ENCODE measurements around the gene SMDT1.
"Not testable (repeated sequence)": the region's sequence is repeated elsewhere in the genome, so short reads cannot be mapped to it uniquely, and the experiment has no call there.

The SMDT1 gene

DNA sequence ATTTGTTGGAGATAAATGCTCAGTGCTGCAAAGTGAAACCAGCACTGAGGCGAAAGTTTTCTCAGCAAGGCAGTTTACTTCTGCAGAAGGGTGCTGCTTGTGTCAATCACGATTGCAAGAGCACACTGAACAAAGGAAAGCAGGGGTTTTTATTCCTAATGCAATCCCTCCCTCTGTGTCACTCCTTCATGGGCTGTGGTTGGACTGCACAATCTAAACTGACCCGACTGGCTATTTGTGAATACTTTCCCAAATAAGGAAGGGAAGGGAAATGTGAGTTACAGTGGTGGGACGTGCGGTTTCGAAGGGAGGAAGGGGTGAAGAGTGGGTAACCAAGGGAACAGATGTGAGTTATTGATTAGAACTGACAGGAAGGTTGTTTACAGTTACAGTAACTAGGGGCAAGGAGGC is 35.9 kb downstream of the SMDT1 start:
- not testable (repeated sequence) for DNase-seq

DNA sequence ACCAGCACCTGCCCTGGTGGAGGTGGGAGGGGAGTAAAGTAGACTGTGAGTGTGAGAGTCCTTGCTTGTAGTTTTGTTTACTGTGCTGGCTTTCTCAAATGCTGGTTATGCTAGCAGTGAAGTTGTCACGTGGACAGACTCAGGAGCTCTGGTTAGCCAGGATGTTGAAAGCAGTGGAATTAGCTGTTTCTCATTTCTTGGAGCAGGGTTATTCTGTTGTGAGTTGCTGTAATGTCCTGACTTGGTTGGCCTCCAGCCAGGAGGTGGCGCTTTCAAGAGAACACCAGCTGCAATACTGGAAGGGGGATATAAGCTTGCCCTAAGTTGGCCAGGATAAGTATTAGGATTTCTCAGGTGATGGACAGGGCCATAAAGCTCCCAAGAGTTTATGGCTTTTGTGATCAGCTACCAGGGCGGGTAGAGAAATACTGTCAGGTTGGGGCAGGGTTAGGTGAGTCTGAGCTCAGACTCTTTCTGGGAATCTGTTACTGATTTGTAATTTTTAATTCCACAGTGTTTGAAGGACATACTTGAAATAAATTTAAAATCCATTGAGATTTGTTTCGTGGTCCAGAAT is 37.4 kb downstream of the SMDT1 start:
- no peak for DNase-seq

DNA sequence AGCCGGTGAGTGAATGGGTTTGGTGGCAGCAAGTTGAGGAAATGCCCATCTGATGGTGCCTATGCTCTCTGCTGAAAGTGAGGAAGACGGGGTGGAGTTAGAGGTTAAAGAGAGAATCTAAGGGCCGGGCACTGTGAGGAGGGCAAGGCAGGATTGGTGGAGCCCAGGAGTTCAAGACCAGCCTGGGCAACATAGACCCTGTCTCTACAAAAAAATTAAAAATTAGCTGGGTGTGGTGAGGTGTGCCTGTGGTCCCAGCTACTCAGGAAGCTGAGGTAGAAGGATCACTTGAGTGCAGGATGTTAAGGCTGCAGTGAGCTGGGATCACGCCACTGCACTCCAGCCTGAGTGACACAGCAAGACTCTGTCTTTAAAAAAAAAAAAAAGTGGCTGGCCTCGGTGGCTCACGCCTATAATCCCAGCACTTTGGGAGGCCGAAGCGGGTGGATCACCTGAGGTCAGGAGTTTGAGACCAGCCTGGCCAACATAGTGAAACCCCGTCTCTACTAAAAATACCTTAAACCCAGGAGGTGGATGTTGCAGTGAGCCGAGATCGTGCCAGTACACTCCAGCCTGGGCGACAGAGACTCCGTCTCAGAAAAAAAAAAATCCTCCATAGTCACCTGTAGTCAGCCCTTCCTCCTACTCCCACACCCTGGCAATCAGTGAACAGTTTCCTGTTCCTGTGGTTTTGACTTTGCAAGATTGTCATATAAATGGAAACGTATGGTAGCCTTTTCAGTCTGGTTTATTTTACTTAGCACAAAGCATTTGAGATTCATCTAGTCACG is 40.9 kb downstream of the SMDT1 start:
- peak; percentile 74 for DNase-seq

DNA sequence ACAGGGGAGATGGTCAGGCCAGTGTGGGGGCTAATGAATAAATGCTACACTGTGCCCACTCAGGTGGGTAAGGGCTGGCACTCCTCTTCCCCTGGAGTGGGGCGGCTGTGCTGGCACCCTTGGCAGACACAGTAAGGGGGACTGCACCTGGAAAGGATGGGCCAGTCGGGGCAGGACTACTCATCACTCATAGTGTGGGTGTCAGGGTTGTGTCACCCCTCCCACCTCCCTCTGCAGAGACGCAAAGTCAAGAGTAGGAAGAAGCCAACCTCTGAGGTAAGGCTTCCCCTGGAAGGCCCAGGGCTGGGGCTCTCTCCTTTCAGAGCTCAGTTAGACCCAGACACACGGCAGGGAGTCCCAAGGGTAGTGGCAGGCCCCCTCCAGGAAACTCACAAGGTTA is 44.0 kb downstream of the SMDT1 start:
- not testable (repeated sequence) for DNase-seq

DNA sequence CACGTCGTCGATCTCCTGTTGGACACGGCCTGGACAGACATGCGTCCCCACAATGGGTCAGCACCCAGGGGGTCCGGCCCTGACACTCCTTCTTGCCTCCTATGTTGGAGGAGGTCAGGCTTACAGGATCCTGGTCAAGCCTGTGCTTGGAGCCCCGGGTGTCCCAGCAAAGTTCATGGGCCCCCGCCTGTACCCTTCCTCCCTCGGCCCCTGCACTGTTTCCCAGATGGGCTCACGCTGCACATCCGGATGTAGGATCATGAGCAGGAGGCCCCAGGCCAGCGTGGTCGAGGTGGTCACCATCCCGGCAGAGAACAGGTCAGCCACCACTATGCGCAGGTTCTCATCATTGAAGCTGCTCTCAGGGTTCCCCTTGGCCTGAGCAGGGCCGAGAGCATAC is 48.1 kb downstream of the SMDT1 start:
- DNase-seq, result no peak

DNA sequence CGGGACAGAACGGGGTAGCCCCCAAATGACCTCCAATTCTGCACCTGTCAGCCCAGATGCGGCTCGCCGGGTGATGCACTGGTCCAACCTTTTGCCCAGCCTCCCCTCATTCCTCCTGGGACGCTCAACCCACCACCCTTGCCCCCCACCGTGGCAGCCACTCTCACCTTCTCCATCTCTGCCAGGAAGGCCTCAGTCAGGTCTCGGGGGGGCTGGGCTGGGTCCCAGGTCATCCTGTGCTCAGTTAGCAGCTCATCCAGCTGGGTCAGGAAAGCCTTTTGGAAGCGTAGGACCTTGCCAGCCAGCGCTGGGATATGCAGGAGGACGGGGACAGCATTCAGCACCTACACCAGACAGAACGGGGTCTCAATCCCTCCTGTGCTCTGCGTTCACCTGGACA is 48.5 kb downstream of the SMDT1 start:
- DNase-seq, result not testable (repeated sequence)

DNA sequence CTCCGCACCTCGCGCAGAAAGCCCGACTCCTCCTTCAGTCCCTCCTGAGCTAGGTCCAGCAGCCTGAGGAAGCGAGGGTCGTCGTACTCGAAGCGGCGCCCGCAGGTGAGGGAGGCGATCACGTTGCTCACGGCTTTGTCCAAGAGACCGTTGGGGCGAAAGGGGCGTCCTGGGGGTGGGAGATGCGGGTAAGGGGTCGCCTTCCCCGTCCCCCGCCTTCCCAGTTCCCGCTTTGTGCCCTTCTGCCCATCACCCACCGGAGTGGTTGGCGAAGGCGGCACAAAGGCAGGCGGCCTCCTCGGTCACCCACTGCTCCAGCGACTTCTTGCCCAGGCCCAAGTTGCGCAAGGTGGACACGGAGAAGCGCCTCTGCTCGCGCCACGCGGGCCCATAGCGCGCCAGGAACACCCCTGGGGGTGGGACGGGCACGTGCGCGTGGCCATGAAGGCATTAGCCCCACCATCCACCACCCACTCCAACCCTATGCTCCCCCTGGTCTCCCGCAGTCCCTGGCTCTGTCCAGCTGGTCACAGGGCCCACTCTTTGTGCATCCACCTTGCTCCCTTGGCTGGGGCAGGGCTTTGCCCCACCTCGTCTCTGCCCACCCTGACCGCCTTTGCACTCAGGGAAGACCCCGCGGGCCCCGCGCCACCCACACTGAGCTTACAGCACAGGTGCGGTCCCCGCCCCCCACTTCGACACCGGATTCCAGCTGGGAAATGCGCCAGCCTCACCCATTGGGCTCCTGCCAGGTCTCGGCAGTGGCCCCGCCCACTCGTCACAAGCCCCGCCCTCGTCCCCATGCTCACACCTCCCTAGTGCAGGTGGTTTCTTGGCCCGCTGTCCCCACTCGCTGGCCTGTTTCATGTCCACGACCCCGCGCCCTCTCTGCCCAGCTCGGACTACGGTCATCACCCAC is 49.5 kb downstream of the SMDT1 start:
- peak; percentile 34 for DNase-seq

DNA sequence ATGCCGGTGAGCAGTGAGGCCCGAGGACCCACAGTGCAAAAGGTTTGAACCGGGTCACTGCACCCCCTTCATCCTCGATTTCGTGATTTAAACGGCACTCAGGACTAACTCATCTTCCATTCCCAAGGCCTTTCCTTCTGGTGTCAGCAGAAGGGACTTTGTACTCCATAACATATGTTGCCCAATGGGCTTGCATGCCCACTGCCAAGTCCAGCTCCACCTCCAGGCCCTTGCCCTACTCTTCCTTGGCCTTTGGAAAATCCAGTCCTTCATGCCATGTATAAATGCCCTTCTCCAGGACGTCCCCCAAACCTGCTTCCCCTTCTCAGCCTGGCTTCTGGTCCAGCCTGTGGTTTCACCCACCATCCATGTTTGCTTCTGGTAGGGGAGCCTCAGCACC is 50.7 kb downstream of the SMDT1 start:
- not testable (repeated sequence) for DNase-seq

DNA sequence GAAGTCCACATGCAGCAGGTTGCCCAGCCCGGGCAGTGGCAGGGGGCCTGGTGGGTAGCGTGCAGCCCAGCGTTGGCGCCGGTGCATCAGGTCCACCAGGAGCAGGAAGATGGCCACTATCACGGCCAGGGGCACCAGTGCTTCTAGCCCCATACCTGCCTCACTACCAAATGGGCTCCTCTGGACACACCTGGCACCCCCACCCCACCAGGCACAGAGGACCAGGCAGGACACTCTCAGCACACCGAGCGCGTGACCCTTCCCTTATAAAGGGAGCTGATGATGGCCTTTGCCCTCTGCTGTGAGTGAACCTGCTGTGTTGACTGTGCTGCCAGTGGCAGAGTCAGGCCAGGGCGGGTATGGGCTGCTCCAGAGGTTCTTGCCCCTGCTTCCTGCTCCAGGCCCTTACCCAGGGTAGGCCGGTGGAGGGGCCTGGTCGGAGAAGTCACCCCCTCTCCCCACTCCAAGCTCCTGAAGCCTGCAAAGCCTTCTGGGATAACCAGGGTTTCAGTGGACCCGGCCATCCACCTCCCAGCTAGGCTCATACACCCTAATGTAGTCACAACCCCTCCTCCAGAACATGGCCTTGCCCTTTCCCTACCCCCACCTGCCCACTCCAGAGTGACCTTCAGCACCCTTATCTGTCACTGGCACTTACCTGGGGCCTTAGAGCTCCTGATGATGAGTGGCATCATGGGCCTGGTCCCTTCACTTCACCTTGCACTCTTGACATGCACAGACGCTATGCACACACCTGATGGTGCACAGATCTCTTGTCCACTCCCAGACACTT is 51.3 kb downstream of the SMDT1 start, which contains the start of gene CYP2D6:
Gene CYP2D6, minus strand, starts transcription at position 172 of the 793 bp plus-strand sequence. Its CDS starts 19 bp downstream, at position 153.
- DNase-seq, result not testable (repeated sequence)

DNA sequence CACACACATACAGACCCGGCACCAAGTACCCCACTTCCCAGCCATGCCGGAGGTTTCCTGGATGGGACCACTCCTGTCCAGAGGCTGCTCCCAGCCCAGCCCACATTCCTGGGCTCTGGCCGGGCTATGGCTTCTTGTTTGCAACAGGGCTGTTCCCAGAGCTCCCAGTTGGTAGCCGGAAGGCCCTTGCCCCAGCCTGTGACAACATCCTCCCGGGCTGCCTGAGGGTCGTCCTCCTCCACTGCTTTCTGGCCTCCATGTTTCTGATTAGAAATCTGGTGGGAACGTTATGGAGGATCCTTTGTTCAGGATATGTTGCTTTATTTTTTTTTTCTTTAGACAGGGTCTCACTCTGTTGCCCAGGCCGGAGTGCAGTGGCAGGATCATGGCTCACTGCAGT is 52.1 kb downstream of the SMDT1 start:
- DNase-seq, result no peak

DNA sequence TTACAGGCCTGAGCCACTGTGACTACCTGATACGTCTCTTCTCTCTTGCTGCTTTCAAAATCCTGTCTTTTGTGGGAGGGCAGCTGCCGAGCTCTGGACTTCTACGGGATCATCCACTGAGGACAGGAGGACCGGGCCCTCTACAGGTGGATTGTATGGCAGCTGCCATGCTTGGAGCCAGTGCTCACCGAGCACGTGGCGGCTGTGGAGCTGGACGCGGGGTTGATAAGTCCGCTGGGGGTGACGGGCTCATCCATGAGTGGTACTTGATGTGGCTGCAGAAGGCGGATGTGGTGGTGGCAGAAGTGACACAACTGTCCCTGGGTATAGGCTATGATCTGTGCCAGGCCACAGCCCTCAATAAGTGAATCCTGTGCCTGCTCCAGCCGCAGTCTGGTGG is 53.0 kb downstream of the SMDT1 start:
- no peak for DNase-seq
